ENCODE data around the gene NEUROD2.

- TF ChIP-seq ZNF274 (IDR thresholded peaks at IDR 0.05; ENCODE audit: low read depth, low read length) = no peak
- no peak for TF ChIP-seq YY1 (IDR thresholded peaks at IDR 0.05; ENCODE audit: insufficient read depth, insufficient read length)
Observed at GRCh38 chr17:39638317-39638716, 30.6 kb upstream of the NEUROD2 start.
